Caki2 (cell line): Measurements from ENCODE around the gene AP3B2. TPM values are rescaled to one million over a fixed set of nuclear protein-coding genes. Genes with fewer than 3 reads are reported as not detected.
"Not testable (repeated sequence)": the region's sequence is repeated elsewhere in the genome, so short reads cannot be mapped to it uniquely, and the experiment has no call there.

Experiments
- DNase-seq: peaks from one replicate; pipeline ENCODE4 v3.0.0-alpha.2; 2015; ENCODE audit warnings: low read depth
- in situ Hi-C: cut with HindIII; loops from 2 replicates; pipeline ENCODE4 v1.10.0; 2016; ENCODE audit warnings: low sequenced_read_pairs, low pct_unique_long_range_greater_than_20kb, mixed read lengths
- total RNA-seq: library from RNA; depleted of rRNA; stranded (reverse); fragments of >200 nt; shearing (Covaris generic); gene quantifications from 2 replicates; pipeline ENCODE4 v1.2.3, GENCODE V29; 2014; ENCODE audit warnings: low replicate concordance

Gene AP3B2
- total RNA-seq, 1 experiment from 2014 or later = 6.7 TPM

- DNase-seq = no peak
- in situ Hi-C loops = no loop called here
Measured at GRCh38 chr15:82709081-82709420, 624 bp downstream of the AP3B2 start.

- in situ Hi-C loops, DNase-seq: not testable (repeated sequence)
Measured at GRCh38 chr15:82705856-82706255, 3.8 kb downstream of the AP3B2 start.

DNA sequence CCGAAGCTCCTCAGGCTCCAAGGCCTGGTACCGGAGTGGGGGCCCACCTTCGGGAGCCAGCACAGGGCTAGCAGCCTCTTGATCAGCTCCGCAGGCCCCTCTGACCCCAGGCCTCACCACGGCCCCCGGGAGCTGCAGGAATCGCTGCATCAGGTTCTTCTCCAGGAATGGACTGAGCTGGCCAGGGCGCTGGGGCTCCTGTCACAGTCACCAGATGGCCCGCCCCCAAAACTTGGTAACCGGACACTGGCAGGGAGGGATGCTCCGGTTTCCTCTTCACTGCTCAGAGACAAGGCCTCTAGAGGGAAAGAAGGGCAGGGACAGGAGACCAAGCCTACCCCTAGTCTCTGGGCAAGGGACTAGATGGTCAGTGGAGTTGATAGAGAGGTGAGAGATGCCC, 9.9 kb downstream of the AP3B2 start:
- DNase-seq = no peak
- in situ Hi-C loops = no loop called here

DNA sequence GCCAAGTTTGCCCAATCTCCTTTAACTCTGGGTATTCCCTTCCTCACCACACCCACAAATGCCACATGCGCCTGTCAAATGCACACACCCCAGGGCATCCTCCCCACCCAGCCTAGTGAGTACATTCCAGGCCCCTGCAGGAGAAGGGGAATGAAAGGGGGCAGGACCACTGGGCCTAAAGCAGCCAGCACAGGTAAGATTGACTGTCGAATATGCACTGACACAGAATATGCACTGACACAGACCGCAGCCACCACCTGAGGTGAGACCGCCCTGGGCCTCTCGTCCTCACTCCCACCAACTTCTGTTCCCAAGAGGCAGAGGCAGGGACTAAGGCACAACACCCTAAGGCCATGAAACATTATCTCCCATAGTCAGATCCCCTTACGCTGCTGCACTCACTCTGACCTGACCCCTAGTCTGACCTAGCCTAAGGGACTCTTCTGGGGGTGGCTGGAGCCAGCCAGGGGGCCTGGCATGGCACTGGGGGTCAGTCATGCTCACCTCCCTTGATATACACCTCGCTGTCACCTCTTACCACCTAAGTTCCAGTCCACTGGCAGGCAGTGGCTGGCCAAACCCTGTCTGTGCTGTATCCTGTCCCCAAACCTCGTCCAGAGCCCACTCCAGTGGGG, 10.8 kb downstream of the AP3B2 start:
- DNase-seq = no peak
- in situ Hi-C loops = no loop called here

- in situ Hi-C loops = no loop called here
- no peak for DNase-seq
Measured at GRCh38 chr15:82697735-82698407, 11.8 kb downstream of the AP3B2 start.

GRCh38 chr15:82692171-82692570, 17.5 kb downstream of the AP3B2 start:
- DNase-seq = no peak
- in situ Hi-C loops = no loop called here

- in situ Hi-C loops = no loop called here
- DNase-seq = no peak
Measured at GRCh38 chr15:82689147-82689546, 20.5 kb downstream of the AP3B2 start.

DNA sequence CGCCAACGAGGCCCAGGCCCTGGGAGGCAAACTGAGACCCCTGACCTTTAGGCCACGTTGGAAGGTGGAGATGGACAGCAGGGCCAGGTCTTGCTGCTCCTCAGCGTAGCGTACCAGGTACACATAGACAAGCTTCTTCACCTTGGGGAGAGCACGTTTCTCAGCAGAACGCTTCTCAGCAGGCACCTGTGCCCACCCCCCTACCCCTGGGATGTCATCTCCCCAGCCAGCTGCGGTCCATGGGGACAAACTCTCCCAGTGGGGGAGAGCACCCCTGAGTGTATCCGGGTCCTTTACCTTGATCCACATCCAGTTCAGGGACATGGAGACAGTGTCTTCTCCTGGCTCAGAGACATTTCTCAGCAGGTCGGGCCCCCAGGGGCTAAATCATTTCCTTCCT, 21.0 kb downstream of the AP3B2 start:
- DNase-seq = no peak
- in situ Hi-C loops = no loop called here

DNA sequence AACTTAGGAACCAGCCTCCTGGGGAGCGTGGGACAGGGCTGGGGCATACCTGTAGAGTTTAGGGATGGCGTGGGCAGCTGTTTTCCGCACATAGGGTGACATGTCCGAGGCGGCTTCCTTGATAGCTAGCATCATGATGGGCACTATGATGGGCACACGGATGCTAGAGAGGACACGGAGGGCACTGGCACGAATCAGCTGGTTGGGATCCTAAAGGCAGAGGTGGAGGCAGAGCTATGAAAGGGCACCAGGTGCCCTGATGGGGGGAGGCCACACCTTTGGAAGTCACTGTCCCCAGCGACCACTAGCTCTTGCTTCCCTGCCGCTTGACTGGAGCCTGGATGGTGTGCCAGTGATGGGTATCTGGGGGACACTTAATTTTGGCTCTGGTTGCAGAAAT, 28.3 kb downstream of the AP3B2 start:
- in situ Hi-C loops = no loop called here

DNA sequence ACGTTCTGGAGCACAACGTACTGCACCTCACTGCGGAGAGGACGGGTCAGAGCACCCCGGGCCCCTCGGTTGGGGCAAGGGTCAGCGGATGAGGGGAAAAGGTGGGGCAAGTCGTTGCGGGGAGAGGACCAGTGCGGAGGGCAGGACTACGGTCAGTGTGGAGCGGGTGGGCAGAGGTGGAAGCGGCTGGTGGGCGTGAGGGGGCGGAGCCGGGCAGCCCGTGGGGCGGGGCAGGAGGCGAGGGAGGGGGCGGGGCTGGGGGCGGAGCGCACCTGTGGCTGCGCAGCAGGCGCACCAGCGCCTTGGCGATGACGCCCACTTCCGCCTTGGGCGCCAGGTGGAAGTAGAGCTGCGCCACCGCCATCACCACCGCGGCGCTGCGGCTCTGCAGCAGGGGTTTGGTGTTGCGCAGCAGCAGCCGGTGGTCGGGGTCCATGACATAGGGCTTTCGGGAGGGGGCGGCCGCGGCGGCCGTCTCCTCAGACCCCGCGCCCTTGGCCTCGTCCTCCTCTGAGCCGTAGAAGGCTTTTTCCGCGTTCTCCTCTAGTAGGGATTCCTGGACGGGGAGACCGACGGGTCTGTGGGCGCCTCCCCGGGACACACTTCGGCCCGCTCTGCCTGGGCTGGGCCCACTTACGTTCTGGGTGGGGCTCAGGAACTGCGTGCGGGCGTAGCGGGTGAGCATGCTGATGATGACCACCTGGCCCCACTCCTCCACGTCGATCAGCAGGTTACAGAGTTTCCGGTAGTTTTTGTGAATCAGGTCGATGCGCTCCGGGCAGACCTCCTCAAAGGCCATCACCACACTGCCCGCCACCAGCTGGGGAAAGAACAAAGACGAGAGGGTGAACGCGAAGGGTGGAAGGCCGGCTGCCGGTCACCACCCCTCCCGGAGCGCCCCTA, 29.2 kb downstream of the AP3B2 start:
- in situ Hi-C loops = no loop called here
- peak; percentile 27 for DNase-seq

More for the DNA sequence above, 28.3 kb downstream of the AP3B2 start:
- DNase-seq = no peak

GRCh38 chr15:82679626-82680199, 30.0 kb downstream of the AP3B2 start:
- in situ Hi-C loops = no loop called here
- no peak for DNase-seq

DNA sequence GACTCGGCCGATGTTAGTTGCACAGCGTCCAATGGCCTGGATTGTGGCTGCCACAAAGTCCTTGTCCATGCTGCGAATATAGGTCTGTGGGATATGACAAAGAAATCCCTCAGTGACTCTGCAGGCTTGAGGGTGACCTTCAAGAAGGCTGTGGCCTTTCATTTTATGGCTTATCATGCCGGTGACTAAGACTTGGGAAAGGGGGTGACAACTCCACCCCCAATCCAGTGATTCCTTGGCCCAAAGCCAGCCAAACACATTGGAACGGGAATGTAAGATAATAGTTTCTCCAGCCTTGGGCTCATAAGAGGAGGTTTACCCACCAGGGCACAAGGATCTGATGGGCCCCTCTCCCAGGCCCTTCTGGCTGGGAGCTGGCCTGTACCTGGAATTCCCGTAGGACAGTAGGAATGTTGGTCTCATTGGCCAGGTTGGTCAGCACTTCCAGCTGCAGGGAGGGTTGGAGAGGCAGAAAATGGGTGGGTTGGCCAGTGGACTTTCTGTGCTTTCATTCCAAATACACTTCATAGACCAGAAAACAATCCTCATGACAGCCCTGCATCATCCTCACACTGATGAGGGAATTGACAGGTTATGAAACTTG, 31.9 kb downstream of the AP3B2 start:
- in situ Hi-C loops = no loop called here
- no peak for DNase-seq

- DNase-seq = no peak
- in situ Hi-C loops = no loop called here
Measured at GRCh38 chr15:82674873-82675272, 34.8 kb downstream of the AP3B2 start.

DNA sequence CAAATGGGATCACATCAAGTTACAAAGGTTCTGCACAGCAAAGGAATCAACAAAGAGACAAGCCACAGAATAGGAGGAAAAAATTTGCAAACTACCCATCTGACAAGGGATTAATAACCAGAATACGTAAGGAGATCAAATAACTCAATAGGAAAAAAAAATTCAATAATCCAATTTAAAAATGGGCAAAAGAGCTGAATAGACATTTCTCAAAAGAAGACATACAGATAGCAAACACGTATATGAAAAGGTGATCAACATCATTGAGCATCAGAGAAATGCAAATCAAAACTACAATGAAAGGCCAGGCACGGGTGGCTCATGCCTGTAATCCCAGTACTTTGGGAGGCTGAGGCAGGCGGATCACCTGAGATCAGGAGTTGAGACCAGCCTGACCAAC, 39.0 kb downstream of the AP3B2 start:
- DNase-seq = no peak
- in situ Hi-C loops = no loop called here

GRCh38 chr15:82666606-82667005, 43.1 kb downstream of the AP3B2 start:
- no peak for DNase-seq
- in situ Hi-C loops = no loop called here

DNA sequence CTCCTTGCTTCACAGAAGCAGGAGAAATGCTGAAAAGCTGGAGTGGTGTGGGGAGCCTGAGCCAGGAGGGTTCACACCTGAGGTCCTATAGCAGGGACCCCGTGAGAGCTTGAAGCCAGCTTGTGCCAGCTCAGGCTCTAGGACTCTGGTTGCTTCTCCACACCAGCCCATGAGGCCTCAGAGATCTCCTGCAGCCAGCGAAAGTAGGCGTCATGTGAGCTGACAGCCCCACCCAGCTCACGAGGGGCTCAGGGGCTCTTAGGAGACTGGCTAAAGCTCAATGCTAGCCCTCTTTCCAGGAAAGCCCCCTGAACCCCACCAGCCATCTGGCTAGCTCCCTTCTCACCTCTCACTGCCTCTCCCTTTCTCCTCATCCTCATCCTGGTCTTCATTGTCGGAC, 45.7 kb downstream of the AP3B2 start:
- in situ Hi-C loops = no loop called here
- DNase-seq = no peak

DNA sequence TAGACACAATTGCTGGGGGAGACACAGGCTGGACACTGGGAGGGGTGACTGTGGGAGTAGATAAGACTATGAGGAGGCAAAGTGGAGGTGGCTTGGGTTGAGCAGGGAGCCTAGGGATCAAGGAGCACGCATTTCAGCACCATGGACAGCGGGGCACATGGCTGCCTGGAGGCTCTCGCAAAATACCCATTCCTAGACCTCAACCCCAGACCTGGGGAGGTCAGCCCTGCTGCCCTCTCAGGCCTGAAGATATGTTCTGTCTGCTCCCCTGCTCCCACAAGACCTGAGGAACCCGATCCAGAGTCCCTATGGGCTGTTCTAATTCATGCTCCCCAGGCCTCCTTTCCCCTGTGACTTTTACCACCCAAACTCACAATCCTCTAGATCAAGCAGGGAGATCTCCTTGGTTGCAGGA, 46.5 kb downstream of the AP3B2 start:
- in situ Hi-C loops = no loop called here

DNA sequence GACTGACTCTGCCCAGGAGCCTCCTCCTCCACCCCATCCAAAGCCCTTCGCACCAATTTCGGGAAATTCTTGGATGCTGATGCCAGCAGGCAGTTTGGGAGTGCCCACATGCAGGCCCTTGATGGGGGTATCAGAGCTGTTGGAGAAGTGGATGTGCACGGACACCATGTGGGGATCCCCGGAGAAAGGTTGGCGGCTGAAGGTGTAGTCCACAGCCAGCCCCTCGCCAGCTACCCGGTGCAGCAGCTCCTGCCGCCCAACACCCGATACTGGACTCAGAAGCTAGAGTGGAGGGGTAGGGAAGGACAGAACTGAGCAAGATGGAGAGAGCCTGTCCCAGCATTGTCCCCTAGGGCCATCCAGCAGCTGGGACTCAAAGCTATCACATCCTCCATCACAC, 47.0 kb downstream of the AP3B2 start:
- no peak for DNase-seq
- in situ Hi-C loops = no loop called here

More for the DNA sequence above, 46.5 kb downstream of the AP3B2 start:
- DNase-seq = peak; percentile 41

DNA sequence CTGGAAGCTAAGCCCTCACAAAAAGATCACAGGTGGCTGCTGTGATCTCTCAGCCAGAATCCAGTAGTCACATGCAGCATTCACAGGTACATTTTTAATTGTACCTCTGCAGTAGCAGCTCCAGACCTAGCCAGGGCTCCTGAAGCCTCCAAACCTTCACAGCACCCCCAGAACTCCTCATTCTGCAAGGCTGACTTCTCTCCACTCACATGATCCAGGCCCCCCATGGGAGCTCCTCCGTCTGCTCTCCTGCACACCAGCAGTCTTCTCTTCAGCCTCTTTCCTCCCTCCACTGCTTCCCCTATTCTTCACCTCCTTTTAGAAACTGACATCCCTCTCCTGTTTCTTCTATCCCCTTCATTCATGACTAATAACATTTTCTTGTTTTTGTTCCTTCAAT, 49.3 kb downstream of the AP3B2 start:
- no peak for DNase-seq
- in situ Hi-C loops = no loop called here
